IMR-90 (cell line): ENCODE results near the gene SLC66A1. TPM values are rescaled to one million over a fixed set of nuclear protein-coding genes. Genes with fewer than 3 reads are reported as not detected.

ENCODE experiments used
- ATAC-seq: fragments of 200-7000 bp; cut with Tn5 transposase; 2 replicates; pipeline ENCODE4 v1.9.1; 2020; ENCODE audit warnings: low read depth, mild to moderate bottlenecking, moderate library complexity
- BruUV-seq: library from RNA; stranded (reverse); fragments of 400-500 nt; replicated peaks from 2 replicates; lab custom pipeline; 2021; lab: Mats Ljungman, UMichigan
- CTCF ChIA-PET: fragments of 300-600 bp; formaldehyde crosslinking; extraction: SDS; loops from one replicate; lab custom pipeline; 2021; ENCODE audit warnings: antibody characterized with exemption; lab: Yijun Ruan, JAX
- POLR2A ChIA-PET: fragments of 300-600 bp; sonication (Branson Sonifier 250); formaldehyde crosslinking; loops from one replicate; lab custom pipeline; 2022; ENCODE audit warnings: antibody characterized with exemption; ENCODE audit not compliant: unreplicated experiment; lab: Charles Lee
- DNase-seq: peaks from one replicate; pipeline ENCODE4 v3.0.0; 2013
- H2AFZ ChIP-seq: replicated peaks from 2 replicates; pipeline ENCODE3; 2013; ENCODE audit warnings: low read length, mild to moderate bottlenecking; ENCODE audit not compliant: poor library complexity
- H2AK5ac ChIP-seq: 2 replicates; pipeline ENCODE4 v1.6.1; 2013; ENCODE audit warnings: low read depth, low read length, inconsistent platforms
- H2AK9ac ChIP-seq: replicated peaks from 2 replicates; pipeline ENCODE3; 2013; ENCODE audit warnings: mild to moderate bottlenecking, low read depth, low read length, moderate library complexity; ENCODE audit not compliant: poor library complexity
- H2BK120ac ChIP-seq: 2 replicates; pipeline ENCODE4 v1.6.1; 2013; ENCODE audit warnings: low read depth, low read length, inconsistent platforms
- H2BK15ac ChIP-seq: 3 replicates; pipeline ENCODE4 v1.6.1; 2013; ENCODE audit warnings: low read depth, low read length, inconsistent platforms
- H2BK20ac ChIP-seq: 2 replicates; pipeline ENCODE4 v1.6.1; 2013; ENCODE audit warnings: low read depth, mild to moderate bottlenecking, inconsistent platforms, low read length, moderate library complexity
- H2BK5ac ChIP-seq: 2 replicates; pipeline ENCODE4 v1.6.1; 2013; ENCODE audit warnings: mild to moderate bottlenecking, low read depth, low read length, inconsistent platforms; ENCODE audit not compliant: poor library complexity, severe bottlenecking
- H3K14ac ChIP-seq: replicated peaks from 2 replicates; pipeline ENCODE4 v1.6.1; 2013; ENCODE audit warnings: low read depth, low read length, inconsistent platforms
- H3K18ac ChIP-seq: 2 replicates; pipeline ENCODE4 v1.6.1; 2013; ENCODE audit warnings: low read depth, low read length, control low read depth
- H3K23ac ChIP-seq: 2 replicates; pipeline ENCODE4 v1.6.1; 2013; ENCODE audit warnings: low read depth, low read length, inconsistent platforms
- H3K27ac ChIP-seq: 2 replicates; pipeline ENCODE4 v1.5.1; 2013; ENCODE audit warnings: mild to moderate bottlenecking, control low read depth, low read length; ENCODE audit not compliant: insufficient read depth
- H3K27me3 ChIP-seq: 2 replicates; pipeline ENCODE4 v1.6.1; 2013; ENCODE audit warnings: low read length; ENCODE audit not compliant: control insufficient read depth, insufficient read depth
- H3K36me3 ChIP-seq: 2 replicates; pipeline ENCODE4 v1.6.1; 2013; ENCODE audit warnings: low read length, mixed read lengths; ENCODE audit not compliant: control insufficient read depth, insufficient read depth
- H3K4ac ChIP-seq: 2 replicates; pipeline ENCODE4 v1.6.1; 2013; ENCODE audit warnings: low read depth, low read length, inconsistent platforms
- H3K4me1 ChIP-seq: 2 replicates; pipeline ENCODE4 v1.6.1; 2013; ENCODE audit warnings: low read length, mixed read lengths; ENCODE audit not compliant: control insufficient read depth, insufficient read depth
- H3K4me2 ChIP-seq: 2 replicates; pipeline ENCODE4 v1.6.1; 2013; ENCODE audit warnings: low read depth, mild to moderate bottlenecking, control low read depth, low read length, moderate library complexity
- H3K4me3 ChIP-seq: 2 replicates; pipeline ENCODE4 v1.5.1; 2013; ENCODE audit warnings: low read depth, mild to moderate bottlenecking, control low read depth, low read length, moderate library complexity; ENCODE audit not compliant: insufficient read depth
- H3K56ac ChIP-seq: 2 replicates; pipeline ENCODE4 v1.6.1; 2013; ENCODE audit warnings: low read length, inconsistent platforms; ENCODE audit not compliant: insufficient read depth; ENCODE audit errors: extremely low read depth
- H3K79me1 ChIP-seq, 2 experiments: 2 replicates each; pipeline ENCODE4 v1.6.1; 2013; ENCODE audit warnings: low read length in 2 of 2, inconsistent platforms in 1 of 2, low read depth in 1 of 2
- H3K9ac ChIP-seq: 2 replicates; pipeline ENCODE4 v1.6.1; 2013; ENCODE audit warnings: low read depth, low read length, control low read depth
- H3K9me1 ChIP-seq: 2 replicates; pipeline ENCODE4 v1.6.1; 2013; ENCODE audit warnings: low read length, inconsistent platforms; ENCODE audit not compliant: insufficient read depth
- H3K9me3 ChIP-seq: 2 replicates; pipeline ENCODE4 v1.6.1; 2013; ENCODE audit warnings: low read length; ENCODE audit not compliant: control insufficient read depth, insufficient read depth
- H4K20me1 ChIP-seq: 2 replicates; pipeline ENCODE4 v1.6.1; 2013; ENCODE audit warnings: low read length, inconsistent platforms; ENCODE audit not compliant: insufficient read depth
- H4K5ac ChIP-seq: 2 replicates; pipeline ENCODE4 v1.6.1; 2013; ENCODE audit warnings: mild to moderate bottlenecking, low read depth, low read length, control low read depth
- H4K8ac ChIP-seq, 2 experiments: 2 replicates each; pipeline ENCODE4 v1.6.1; 2013; ENCODE audit warnings: low read depth in 2 of 2, low read length in 2 of 2, control low read depth in 1 of 2, inconsistent platforms in 1 of 2
- H4K91ac ChIP-seq: 2 replicates; pipeline ENCODE4 v1.6.1; 2013; ENCODE audit warnings: low read depth, low read length, inconsistent platforms; ENCODE audit not compliant: insufficient read depth
- MAFK ChIP-seq: IDR thresholded peaks from 2 replicates; pipeline ENCODE4 v1.6.1; 2012; ENCODE audit warnings: low read depth, low read length, improper control_type of control experiment
- MXI1 ChIP-seq: IDR thresholded peaks from 2 replicates; pipeline ENCODE4 v1.6.1; 2012; ENCODE audit warnings: low read depth, mild to moderate bottlenecking, low read length, moderate library complexity, borderline replicate concordance
- SMC3 ChIP-seq: fragments of 150-350 bp; IDR thresholded peaks from 2 replicates; pipeline ENCODE4 v1.6.1; 2016; ENCODE audit warnings: low read depth, mild to moderate bottlenecking, antibody characterized with exemption, low read length, moderate library complexity
- WGBS, 2 experiments: methylation state at CpG; one replicate each; pipeline versions ENCODE4 v1.1.5 to v1.1.7; 2013; ENCODE audit warnings: missing lambda C conversion rate in 2 of 2; ENCODE audit not compliant: insufficient read length in 1 of 2; ENCODE audit errors: extremely low coverage in 2 of 2; 5-methylcytosine and 5-hydroxymethylcytosine counted together
- dilution Hi-C: fragments of 300-500 bp; cut with HindIII; formaldehyde crosslinking; loops from one replicate; pipeline ENCODE4 v1.14.3; 2018; ENCODE audit warnings: low sequenced_read_pairs; ENCODE audit not compliant: unreplicated experiment
- in situ Hi-C: fragments of 300-500 bp; cut with MboI; formaldehyde crosslinking; loops from 3 replicates; pipeline ENCODE4 v1.14.3; 2019; ENCODE audit warnings: low sequenced_read_pairs, inconsistent platforms, mixed read lengths
- intact Hi-C: fragments of 100-400 bp; cut with micrococcal nuclease; formaldehyde crosslinking; loops from 2 replicates; pipeline ENCODE4 v1.10.0; 2022
- polyA plus RNA-seq, 3 experiments: library from polyadenylated mRNA; depleted of rRNA; stranded (reverse); fragments of >200 nt; gene quantifications; 2 replicates each; pipeline ENCODE4 v1.2.3, GENCODE V29; 2012; ENCODE audit warnings: low replicate concordance in 1 of 3
- total RNA-seq: library from RNA; depleted of rRNA; stranded (reverse); fragments of >200 nt; gene quantifications from 2 replicates; pipeline ENCODE4 v1.2.3, GENCODE V29; 2012

SLC66A1 gene
- total and polyA plus RNA-seq, 2 of the 4 experiments (the other 2 are of a cell fraction): 6.8 to 18.9 TPM

DNA sequence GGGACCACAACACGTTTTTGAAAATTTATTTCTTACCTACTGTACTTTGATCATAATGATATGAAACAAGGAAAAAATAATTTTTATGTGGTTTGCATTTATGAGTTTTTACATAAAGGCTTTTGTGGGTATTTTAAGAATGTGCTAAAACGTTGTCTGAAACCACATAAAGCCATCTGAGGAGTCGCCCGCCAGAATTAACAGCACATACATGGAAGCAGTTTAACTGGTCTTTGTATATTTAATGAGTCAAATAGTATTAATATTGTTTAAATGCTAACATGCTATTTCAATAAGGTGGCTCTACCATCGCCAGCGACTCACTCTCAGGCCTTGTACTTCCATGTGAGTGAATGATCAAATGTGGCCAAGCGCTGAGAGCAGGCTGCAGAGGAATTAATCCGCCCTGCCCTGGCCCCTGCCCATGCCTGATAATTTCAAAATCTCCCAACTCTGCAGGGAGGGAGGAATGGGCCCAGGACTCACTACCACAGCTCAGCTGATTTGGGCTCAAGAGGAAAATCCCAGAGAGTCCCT, 49.6 kb downstream of the SLC66A1 start:
- no peak overlapping the region for H4K8ac ChIP-seq
- H3K9ac ChIP-seq: no peak overlapping the region
- H3K4me3 ChIP-seq: no peak overlapping the region
- ChIA-PET CTCF (interaction anchor here (1.2 kb wide), 1 partner anchor 12 kb away, joined by 3 read pairs; no protein-coding TSS in a partner anchor), POLR2A (no interaction called here)
- no peak overlapping the region for H3K23ac ChIP-seq
- ATAC-seq (peak; percentile 78), DNase-seq (peak; percentile 83)
- H3K4me1 ChIP-seq: peaks cover 6% of the 10 kb centered on the region; the same call in 1 of the 2 replicates
- H4K91ac ChIP-seq: no peak overlapping the region
- no peak overlapping the region for H3K18ac ChIP-seq
- no peak overlapping the region for H3K4ac ChIP-seq
- H2AFZ ChIP-seq: no peak overlapping the region
- no peak overlapping the region for H2BK20ac ChIP-seq
- no peak overlapping the region; the same call in 1 of the 2 replicates for H3K56ac ChIP-seq
- BruUV-seq: no TSS peak
- H2BK120ac ChIP-seq: no peak overlapping the region
- in situ Hi-C loops (no loop called here), dilution Hi-C loops (no loop called here), intact Hi-C loops (no loop called here)
- H3K27me3 ChIP-seq: no peaks in the 10 kb centered on the region
- H2BK15ac ChIP-seq: no peak overlapping the region
- H3K14ac ChIP-seq: no peak overlapping the region
- TF ChIP-seq MXI1: 0 out of 2 replicates have a peak, but pooled peaks have one; percentile 24
- no peak for TF ChIP-seq MAFK
- no peak for TF ChIP-seq SMC3
- peaks cover 24% of the 10 kb centered on the region for H3K9me1 ChIP-seq
- H2BK5ac ChIP-seq: no peak overlapping the region
- H3K79me1 ChIP-seq: peaks cover 43 to 87% of the 10 kb centered on the region in 2 experiments
- H3K4me2 ChIP-seq: no peak overlapping the region
- H2AK5ac ChIP-seq: no peak overlapping the region
- H4K20me1 ChIP-seq: peaks cover 82% of the 10 kb centered on the region
- peaks cover 18% of the 10 kb centered on the region for H3K36me3 ChIP-seq
- H3K27ac ChIP-seq: no peak overlapping the region
- no peak overlapping the region for H2AK9ac ChIP-seq
- no peaks in the 10 kb centered on the region for H3K9me3 ChIP-seq
- H4K5ac ChIP-seq: no peak overlapping the region
- no CpG with 5 or more reads among the region's 8 CpGs for WGBS, 2 experiments
